Activated CD4-positive, alpha-beta T cell treated with anti-CD3 and anti-CD28 coated beads for 4 hours (primary cell): ENCODE measurements around the gene DMXL2.
"Not testable (repeated sequence)": the region's sequence is repeated elsewhere in the genome, so short reads cannot be mapped to it uniquely, and the experiment has no call there.

Experiments used
- DNase-seq, 2 donors: peaks; one replicate each; pipeline ENCODE4 v3.0.0-alpha.2; 2020

The DMXL2 gene

DNA sequence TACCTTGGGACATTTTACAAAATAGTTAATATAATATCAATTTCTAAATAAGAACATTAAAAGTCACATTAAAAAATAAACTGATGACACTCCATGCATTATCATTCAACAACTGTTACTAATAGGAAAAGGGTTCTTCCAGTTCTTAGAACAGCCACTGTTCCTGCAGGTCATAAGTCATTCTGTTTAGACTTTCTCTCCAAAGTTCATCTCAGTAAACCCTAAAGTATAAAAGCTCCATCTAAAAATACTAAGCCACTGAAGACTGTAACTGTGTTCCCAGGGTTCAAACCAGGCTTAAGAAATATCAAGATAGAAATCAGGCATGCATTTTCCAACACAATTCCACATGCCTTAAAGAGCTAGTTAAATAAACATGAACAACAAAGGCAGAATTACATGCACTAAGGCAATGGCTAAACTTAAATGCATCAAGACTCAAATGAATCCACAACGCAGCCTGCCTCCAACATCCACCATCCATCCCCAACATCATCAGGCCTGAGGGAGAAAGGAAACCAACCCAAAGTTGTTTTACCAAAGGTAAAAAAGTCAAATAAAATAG lies 46.2 kb downstream of the DMXL2 start:
- DNase-seq: no peak

DNA sequence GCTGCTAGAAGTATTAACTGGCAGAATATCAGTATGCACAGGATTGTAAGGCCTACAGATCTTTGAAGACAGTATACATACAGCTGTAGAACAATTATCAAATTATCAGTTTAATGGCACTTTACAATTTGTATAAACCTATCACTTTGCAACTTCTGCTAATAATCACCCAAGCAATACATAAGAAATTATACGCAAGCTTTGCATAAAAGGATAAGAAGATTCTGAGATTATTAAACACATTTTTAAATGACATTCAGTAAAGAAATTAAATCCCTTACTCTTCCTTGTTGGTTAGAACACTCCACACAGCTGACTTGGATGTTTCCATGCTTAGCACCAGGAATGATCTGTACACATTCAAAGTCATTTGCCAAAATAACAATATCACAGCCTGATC lies 46.8 kb downstream of the DMXL2 start:
- no peak for DNase-seq

DNA sequence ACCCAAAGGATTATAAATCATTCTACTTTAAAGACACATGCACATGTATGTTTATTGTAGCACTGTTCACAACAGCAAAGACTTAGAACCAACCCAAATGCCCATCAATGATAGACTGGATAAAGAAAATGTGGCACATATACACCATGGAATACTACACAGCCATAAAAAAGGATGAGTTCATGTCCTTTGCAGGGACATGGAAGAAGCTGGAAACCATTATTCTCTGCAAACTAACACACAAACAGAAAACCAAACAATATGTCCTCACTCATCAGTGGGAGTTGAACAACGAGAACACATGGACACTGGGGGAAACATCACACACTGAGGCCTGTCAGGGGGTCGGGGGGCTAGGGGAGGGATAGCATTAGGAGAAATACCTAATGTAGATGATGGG lies 49.2 kb downstream of the DMXL2 start:
- not testable (repeated sequence) for DNase-seq

DNA sequence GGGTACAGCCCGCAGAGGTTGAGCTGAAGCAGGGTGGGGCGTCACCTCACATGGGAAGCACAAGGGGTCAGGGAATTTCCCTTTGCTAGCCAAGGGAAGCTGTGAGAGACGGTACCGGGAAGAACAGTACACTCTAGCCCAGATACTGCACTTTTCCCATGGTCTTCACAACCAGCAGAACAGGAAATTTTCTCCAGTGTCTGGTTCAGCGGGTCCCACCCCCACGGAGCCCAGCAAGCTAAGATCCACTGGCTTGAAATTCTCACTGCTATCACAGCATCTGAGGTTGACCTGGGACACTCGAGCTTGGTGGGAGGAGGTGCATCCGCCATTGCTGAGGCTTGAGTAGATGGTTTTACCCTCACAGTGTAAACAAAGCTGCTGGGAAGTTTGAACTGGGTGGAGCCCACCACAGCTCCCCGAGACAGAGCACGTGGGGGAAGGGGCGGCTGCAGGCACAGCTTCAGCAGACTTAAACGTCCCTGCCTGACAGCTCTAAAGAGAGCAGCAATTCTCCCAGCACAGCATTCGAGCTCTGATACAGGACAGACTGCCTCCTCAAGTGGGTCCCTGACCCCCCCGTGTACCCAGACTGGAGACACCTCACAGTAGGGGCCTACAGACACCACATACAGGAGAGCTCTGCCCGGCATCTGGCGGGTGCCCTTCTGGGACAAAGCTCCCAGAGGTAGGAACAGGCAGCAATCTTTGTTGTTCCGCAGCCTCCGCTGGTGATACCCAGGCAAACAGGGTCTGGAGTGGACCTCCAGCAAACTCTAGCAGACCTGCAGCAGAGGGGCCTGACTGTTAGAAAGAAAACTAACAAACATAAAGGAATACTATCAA lies 53.4 kb downstream of the DMXL2 start:
- DNase-seq: not testable (repeated sequence)

DNA sequence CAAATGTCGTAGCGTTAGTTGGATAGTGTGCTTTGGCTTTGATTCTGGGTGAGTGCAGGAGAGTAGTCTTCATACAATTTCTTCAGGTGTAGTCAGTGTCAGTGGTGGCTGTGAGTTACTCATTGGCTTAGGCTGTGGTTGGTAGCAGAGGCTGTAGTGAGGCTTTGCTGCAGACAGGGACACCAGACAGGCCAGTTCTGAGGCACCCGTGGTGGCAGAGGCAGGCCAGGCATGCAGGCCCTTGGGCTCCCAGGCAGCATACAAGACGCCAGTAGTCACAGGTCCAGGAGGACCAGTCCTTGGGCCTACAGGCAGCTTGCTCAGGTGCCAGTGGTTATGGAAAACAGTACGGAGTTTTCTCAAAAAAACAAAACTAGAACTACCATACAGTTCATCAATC lies 61.3 kb downstream of the DMXL2 start:
- no peak for DNase-seq

DNA sequence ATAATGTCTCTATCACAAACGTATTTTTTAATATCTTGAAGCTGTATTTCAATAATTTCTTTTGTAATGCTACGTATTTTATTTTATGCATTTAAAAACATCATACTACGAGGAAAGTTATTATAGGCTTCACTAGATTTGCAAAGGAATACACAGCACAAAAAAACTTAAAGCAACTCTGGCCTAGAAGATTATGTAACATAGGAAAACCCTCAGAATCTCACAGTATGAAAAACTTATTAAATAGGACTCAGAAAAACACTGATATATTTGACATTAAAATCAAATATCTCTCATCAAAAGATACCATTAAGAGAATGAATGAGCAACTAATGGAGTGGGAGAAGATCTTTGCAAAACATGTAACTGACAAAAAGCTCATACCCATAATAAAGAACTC lies 63.7 kb downstream of the DMXL2 start:
- DNase-seq: no peak

DNA sequence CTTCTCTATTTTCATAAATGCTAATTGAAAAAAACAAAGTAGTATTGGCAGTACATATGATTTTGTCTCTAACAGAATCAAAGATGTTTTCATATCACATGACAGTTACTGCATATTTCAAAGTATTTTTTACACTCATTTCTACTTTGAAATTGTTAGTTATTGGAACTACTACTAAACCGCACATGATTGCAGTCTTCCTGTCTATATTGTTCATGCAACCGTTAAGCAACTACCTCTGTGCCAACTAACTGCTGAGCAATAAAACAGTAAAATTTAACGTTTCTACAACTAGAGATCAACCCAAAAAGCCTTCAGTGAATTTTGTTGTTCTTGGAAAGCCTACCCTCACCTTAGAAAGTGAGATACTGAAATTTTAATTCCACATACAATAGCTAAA lies 64.2 kb downstream of the DMXL2 start:
- DNase-seq: no peak

DNA sequence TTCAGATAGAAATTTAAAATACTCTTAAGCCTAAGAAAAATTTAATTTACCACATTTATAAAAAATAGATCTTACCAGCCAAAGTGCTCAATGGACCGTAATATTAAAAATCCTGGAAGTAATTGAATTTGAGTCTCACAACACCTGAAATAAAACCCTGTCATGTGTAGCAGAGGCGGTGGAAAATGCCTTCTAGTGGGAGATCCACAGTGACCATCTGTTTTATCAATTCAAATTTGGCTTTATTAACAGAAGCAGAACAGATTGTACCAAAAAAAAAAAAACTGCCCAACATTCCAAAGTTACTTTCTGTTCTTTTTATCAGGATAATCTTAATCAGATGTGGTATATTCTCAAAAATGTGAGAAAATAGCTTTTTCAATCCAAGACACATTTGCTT lies 71.7 kb downstream of the DMXL2 start:
- no peak for DNase-seq

DNA sequence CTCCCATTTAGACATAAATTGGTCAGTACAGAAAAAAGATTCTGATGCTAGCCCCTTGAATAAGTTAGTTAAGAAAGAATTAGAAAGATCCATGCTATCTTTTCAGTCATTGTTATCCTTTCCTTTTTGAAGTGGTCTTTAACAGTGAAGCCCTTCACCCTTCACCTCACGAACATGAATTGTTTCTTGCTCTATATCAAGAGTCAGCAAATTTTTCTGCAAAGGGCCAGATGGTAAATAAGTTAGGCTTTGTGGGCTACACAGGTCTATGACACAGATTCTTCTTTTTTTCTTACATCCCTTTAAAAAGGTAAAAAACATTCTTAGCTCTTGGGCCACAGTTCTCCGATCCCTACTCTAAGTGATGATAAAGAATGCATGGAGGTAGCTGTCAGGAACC lies 74.9 kb downstream of the DMXL2 start:
- DNase-seq: no peak

DNA sequence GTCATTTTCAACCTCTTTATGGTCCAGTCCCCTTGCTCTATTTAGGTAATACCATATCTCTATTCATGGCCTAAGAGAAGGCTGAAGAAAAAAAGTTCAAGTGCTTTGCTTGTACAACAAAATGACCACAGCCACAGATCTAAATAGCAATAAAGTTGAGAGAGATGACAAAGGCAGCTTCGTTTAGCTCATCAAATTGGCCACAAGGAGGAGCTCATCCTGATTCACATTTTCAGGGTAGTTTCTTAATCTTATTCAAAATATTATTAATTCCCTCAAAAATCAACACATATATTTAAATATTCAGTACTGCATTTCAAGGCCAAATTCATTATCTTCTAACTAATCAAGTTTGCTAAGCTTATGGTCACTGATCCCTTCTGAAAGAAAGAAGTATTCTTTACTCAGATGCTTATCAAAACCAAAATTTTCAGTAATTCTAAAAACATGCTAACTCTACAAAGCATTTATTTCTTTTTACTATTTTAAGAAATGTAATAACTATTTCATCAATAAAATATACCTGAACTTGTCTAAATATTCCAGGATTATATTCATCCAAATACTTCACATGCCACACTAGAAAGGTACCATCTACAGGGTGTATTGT lies 85.5 kb downstream of the DMXL2 start:
- DNase-seq: no peak

DNA sequence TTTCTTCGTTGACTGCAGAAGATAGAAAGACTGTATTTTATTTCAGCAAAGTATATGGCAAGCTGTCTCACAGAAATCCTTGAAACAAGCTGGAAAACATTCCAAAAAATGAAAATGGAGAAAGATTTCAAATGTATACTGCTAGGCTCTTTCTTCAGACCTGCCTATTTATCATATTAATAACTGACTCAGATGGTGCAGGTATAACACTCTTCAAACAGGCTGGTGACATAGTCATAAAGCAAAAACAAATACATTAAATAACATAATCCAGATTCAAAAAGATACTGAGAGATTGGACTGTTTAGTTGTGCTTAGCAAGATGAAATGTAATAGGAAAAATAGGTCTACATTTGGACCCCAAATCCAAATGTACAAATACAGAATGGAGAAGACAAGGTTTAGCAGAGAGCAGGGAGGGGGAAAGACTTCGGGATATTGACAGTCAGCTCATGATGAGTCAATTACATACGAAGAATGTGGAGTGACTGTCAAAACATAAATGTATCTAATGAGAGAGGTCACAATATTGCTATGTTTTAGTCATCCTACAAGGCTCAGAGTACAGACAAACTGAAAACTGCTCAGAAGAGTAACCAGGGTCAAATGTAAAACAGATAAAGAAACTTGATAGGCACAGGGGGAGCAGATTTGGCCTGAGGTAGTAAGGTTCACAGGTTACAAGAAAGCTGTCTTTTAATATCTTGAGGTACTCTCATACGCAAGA lies 88.7 kb downstream of the DMXL2 start:
- DNase-seq: no peak

DNA sequence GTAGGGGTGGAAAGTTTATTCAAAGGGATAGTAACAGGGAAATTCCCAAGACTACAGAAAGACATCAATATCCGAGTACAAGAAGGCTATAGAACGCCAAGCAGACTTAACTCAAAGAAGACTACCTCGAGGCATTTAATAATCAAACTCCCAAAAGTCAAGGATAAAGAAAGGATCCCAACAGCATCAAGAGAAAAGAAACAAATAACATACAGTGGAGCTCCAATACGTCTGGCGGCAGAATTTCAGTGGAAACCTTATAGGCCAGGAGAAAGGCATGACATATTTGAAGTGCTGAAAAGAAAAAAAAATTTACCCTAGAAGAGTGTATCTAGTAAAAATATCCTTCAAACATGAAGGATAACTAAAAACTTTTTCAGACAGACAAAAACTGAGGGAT lies 95.6 kb downstream of the DMXL2 start:
- DNase-seq: no peak

DNA sequence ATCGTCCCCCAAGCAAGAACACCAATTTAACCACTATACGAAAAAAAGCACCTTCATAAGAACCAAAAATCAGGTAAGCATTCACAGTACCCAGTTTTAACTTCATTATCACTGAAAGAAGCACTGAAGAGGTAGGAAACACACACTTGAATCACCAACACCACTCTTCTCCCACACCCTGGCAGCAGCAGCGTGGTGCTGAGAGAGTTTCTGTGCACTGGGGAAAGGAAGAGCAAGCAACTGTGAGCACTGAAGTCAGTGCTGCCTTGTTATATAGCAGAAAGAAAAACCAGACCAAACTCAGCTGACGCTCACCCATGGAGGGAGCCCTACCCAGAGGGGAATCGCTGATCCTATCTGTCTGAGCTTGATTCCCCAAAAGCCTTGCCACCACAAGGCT lies 98.2 kb downstream of the DMXL2 start:
- no peak for DNase-seq

DNA sequence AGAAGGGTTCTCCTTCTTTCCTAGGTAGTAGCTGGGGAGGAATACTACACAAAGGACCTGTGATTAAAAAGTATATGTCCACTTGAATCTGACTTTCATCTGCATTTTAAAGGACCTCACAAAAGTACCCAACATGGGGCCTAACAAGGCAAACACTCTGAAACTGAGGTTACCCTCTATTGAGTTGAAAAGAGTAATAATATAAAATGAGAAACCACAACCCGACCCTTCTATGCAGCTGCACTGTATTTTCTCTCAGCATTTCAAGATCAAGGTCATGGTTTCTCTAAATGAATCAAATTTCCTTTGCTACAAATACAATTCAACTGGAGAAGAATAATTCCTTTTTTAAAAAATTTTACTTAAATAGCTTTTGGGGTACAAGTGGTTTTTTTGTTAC lies 106.3 kb downstream of the DMXL2 start:
- DNase-seq: no peak

DNA sequence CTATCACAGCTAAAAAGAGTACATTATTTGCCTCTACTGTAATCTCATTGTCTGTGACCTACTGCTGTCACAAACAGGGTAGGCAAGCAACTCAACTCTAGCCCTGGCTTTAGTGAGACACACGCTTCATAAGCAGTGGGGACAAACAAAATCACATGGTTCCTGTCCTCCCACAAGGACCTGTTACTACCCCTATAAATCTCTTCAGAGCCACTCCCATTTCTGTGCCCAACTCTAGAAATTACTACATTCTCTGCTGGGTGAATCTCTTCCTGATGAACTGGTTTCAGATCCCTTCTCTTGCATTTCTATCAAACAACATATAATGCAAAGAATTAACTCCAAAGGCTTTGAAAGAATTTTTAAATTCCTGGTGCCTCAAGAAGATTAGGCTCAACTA lies 117.3 kb downstream of the DMXL2 start:
- no peak for DNase-seq

DNA sequence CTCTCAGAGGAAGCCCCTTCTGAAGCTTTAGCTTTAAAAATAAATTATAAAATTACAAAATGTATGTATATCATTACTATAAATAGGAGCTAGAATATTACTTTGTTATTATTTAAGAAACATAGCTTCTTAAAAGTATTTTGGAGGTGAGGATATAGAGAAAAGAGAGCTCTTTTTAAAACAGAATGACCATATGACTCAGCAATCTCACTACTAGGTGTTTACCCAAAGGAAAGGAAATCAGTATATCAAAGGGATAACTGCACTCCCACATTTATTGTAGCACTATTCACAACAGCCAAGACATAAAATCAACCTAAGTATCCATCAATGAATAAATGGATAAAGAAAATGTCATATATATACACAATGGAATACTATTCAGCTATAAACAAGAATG lies 119.6 kb downstream of the DMXL2 start:
- DNase-seq: no peak

DNA sequence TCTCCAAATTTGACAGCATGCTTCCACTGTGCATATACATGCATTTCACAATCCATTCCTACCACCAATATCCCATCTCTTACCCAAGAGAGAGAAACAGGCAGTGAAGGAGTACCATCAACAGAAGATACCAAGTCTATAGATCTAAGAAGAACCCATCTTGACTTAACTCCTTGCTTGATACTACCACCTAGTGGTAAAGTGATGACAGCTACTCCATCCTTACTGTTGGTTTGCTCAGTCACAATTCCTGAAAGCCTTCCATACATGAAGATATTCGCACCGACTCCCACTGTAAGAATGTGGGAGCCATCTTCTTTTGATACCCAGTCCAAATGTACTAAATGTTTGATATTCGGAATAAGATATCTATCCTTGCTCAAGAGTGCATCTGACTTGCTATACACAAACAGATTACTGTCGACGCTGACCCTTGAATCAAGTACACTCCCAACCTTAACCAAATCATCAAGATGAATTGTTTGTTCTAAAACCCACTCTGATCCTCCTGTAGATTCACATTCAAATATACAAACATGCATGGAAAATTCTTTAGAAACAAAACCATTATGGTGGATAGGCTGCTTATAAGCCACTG lies 123.1 kb downstream of the DMXL2 start:
- no peak for DNase-seq

DNA sequence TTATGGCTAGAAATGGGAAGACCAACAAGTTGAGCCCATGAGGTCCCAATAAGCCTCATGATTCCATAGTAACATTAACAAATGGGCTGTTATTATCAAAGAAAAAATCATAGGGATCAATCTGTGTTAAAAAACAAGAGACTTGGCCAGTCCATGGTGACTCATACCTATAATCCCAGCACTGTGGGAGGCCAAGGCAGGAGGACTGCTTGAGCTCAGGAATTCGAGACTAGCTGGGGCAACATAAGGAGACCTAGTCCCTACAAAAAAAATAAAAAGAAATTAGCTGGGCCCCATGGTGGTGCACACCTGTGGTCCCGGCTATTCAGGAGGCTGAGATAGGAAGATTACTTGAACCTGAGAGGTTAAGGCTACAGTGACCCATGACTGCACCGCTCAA lies 124.8 kb downstream of the DMXL2 start:
- no peak for DNase-seq

DNA sequence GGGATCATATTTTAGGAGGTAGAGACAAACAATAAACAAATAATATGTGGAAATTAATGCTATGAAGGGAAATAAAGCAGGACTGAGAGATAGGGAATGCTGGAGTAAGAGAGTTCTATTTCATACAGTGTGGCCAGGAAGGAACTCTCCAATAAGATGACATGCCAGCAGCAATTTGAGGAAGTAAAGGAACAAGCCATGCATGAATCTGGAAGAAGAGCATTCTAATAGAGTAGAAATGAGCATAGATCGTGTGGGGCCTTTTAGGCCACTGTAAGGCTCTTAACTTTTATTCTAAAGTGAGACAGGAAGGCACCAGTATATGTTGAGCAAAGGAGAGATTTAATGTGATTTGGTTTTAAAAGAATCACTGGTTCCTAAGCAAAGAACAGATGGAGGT lies 126.3 kb downstream of the DMXL2 start:
- DNase-seq: no peak

DNA sequence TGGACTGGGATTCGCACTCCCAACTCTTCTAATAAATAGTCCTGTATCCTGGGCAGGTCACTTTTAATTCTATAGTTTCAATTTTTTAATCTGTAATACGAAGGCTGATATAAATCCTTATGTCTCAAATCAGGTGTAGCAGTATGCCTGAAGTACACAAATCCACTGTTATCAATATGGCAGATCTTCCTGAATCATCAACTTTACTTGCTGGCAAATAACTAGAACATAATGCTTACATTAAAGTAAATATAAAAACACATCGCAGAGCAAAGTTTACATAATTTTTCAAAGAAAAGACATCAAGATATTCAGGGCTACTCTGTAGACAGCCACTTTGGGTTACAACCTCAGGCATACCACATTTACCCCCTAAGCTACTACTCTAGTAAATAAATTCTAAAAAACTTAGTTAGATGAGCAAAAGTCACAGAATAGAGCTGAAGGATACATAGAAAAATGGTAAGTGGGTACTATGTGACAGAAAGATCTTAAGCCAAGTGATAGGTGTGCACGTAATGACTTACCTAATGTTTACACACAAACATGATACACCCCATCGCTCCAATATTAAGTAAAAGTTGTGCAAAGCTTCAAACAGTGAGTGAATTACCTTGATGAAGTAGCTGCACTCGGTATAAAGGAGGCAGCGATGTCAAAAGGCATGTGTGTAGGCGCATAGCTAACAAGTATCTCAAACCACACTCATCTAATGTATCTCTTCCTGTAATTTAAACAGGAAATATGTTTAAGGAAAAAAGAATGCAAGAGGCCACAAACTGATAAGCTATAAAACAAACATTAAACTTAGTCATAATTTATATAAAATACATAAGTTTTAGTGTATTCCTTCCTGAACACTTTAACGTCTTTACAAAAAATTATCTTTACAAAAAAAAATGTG lies 127.9 kb downstream of the DMXL2 start:
- no peak for DNase-seq

DNA sequence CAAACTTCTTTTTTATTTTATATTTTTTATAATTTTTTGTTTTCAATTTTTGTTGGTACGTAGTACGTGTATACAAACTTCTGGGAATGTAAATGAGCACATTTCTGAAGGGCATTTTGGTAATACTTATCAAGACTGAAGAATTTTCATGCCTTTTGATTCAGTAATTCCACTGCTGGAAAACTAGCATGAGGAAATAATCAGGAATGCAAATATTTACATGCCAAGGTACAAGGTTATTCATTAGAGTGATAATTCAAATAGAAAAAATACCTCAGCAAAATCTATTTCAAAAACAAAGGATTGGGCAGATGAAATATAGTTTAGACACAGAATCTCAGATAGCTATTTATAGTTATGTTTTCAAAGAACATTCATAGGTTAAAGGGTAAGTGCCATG lies 128.7 kb downstream of the DMXL2 start:
- DNase-seq: no peak

DNA sequence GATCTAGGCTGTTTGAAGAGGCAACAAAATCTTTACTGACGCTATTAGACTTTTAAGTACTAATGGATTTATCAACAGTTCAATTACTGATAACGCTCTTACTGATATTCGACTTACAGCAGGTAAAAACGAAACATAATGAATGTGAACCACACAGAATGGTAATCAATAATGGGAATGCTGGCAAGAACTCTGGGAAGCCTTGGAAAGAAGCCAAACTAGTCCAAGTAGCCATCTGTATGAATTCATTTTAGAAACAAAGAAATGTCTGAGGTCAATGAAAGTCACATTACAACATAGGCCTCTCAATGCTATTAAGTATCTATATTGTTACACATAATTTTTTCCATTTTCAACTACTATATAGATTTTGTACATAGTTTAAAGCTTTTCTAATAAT lies 130.0 kb downstream of the DMXL2 start:
- no peak for DNase-seq
